ENCODE measurements around the gene PHLPP1.

- TF ChIP-seq CTCF (conservative IDR thresholded peaks at IDR 0.05; ENCODE audit: low read depth, low read length) (no peak), MAFK (IDR thresholded peaks at IDR 0.05; ENCODE audit: low read depth, low read length) (no peak), RAD21 (IDR thresholded peaks at IDR 0.05; ENCODE audit: low read length) (no peak), POLR2A (IDR thresholded peaks at IDR 0.05; ENCODE audit: low read depth, low read length) (no peak), MXI1 (IDR thresholded peaks at IDR 0.05; ENCODE audit: borderline replicate concordance, low read depth, low read length) (no peak), SMC3 (IDR thresholded peaks at IDR 0.05; ENCODE audit: low read depth, low read length) (no peak), CEBPB (IDR thresholded peaks at IDR 0.05; ENCODE audit: low read depth, low read length) (no peak), RFX5 (IDR thresholded peaks at IDR 0.05; ENCODE audit: low read depth, low read length) (no peak), USF2 (IDR thresholded peaks at IDR 0.05; ENCODE audit: low read depth, low read length) (no peak), RCOR1 (IDR thresholded peaks at IDR 0.05; ENCODE audit: insufficient replicate concordance, low read length) (no peak)
Observed at GRCh38 chr18:62954366-62954765, 239.0 kb downstream of the PHLPP1 start.

Data from IMR-90 (cell line).